ENCODE results near the gene ZNF189.

Gene ZNF189

GRCh38 chr9:101398068-101398929 is at the start of gene ZNF189, which contains the start of gene MRPL50:
Gene ZNF189, plus strand, starts transcription at chr9:101398851. Its CDS starts 306 bp downstream, at chr9:101399157.
Gene MRPL50, minus strand, starts transcription at chr9:101398618. Its CDS starts 26 bp downstream, at chr9:101398592.
- peak; percentile 99 for DNase-seq

GRCh38 chr9:101350285-101350684 is 48.4 kb upstream of the ZNF189 start:
- no peak for DNase-seq

GRCh38 chr9:101352892-101353463 is 45.7 kb upstream of the ZNF189 start:
- no peak for DNase-seq

DNA sequence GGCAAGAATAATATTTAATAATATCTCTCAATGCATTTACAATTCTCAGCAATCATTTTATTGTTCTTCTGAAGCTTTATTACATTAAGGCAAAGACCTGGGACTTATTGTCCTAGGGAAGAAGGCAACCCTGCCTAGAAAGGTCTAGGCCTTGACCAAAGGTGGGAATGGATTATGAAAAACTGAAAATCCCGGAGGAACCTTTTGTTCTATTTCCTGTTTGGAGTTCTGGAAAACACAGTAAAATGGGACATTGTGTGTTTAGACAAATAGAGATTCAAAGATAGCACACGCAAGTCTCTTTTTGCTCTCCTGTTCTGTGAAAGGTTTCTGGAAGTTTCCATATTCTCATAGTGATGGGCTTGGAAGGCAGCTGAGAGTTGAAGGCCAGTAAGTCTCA is 45.0 kb upstream of the ZNF189 start:
- DNase-seq: no peak

DNA sequence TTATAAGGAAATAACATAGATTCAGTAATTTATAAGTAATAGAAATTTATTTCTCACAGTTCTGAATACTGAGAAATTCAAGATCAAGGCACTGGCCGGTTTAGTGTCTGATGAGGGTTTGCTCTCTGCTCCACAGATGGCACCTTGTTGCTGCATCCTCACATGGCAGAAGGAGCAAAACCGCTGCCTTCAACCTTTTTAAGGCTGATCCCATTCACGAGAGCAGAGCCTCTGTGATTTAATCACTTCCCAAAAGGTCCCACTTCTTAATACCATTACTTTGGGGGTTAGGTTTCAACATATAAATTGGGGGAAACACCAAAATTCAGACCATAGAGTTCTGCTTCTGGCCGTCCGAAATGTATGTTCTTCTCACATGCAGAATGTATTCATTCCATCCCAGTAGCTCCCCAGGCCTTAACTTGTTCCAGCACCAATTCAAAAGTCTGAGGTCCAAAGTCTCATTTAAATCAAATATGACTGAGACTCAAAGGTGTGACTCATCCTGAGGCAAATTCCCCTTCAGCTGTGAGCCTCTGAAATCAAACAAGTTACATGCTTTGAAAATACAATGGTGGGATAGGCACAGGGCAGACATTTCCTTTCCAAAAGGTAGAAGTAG is 44.4 kb upstream of the ZNF189 start:
- no peak for DNase-seq

GRCh38 chr9:101354765-101355708 is 43.6 kb upstream of the ZNF189 start:
- DNase-seq: no peak

- DNase-seq: no peak
Observed at GRCh38 chr9:101356619-101357018, 42.0 kb upstream of the ZNF189 start.

- DNase-seq: no peak
Observed at GRCh38 chr9:101359679-101360078, 39.0 kb upstream of the ZNF189 start.

GRCh38 chr9:101360647-101361046 is 38.0 kb upstream of the ZNF189 start:
- no peak for DNase-seq

GRCh38 chr9:101362450-101362849 is 36.2 kb upstream of the ZNF189 start:
- no peak for DNase-seq

DNA sequence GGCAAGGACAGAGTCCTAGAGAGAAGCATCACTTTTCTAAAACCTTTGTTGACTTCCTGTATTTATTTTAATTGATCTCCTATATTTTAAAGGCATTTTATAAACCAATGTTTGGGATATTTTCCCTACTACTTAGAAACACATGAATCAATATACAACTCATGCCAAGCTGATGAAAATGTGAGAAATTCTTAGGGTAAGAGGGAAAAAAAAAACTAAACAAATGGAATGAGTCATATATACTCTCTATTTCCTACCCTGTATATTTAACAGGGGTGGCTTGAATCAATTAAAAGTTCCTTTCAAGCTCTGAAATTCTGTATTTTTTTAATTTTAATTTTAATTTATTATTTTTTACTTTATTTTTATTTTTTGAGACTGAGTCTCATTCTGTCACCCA is 33.5 kb upstream of the ZNF189 start:
- DNase-seq: no peak

DNA sequence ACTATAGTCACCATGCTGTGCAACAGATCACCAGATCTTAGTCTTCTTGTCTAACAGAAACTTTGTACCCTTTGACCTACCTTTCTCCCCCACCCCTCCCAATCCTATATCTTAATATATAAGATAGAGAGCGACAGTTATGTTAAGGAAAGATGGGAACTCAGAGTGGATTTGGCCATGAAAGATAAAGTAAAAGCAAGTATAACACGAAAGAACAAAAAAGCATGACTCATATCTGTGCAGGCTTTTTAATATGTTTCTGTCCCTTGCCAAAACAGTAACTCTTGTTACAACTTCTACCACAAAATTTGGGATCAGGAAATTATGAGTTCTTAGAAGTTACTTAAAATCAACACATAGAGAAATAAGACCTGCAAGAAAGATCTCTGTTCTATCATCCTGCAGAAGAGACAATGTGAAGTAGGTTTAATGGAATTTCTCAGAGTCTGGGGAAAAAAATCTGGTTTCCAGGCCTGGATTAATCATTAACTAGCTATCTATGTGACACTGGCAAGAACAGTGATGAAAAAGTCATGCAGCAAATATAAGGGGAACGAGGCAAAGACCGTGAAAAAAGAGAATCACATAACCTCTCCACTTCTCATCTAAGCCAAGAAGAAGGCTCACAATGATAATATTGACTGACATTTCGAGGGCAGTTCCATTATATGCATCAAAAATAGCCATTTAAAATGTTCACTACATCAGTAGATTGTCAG is 32.5 kb upstream of the ZNF189 start:
- no peak for DNase-seq

DNA sequence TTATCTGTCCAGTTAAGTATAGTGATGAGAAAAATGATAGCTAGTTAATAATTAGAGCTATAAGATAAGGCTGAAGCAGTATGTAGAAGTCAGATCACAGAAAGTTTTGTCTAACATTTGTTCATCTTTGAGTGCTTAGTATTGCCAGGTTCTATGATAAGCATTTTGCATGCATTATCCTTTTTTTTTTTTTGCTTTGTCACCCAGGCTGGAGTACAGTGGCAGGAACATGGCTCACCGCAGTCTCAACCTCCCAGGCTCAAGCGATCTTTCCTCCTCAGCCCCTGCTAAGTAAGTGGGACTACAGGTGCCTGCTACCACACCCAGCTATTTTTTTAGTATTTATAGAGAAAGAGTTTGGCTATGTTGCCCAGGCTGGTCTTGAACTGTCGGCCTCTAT is 31.3 kb upstream of the ZNF189 start:
- DNase-seq: no peak

- no peak for DNase-seq
Observed at GRCh38 chr9:101369286-101369685, 29.4 kb upstream of the ZNF189 start.

DNA sequence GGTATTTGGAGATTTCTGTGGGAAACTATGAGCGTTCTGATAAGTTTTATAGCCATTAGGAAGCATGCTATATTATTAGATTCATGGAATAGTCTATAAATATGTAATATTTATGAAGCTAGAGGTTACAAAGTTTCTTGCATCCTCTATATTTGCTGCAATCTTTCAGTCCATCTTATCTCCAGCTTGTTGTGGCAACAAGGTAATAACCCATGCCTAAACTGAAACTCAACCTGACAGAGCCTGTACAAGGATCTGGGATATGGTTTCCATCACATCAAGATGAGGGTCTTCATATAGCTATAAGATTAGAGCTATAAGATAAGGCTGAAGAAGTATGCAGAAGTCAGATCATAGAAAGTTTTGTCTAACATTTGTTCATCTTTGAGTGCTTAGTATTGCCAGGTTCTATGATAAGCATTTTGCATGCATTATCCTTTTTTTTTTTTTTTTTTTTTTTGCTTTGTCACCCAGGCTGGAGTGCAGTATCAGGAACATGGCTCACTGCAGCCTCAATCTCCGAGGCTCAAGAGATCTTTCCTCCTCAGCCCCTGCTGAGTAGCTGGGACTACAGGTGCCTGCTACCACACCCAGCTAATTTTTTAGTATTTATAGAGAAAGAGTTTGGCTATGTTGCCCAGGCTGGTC is 28.6 kb upstream of the ZNF189 start:
- DNase-seq: no peak

DNA sequence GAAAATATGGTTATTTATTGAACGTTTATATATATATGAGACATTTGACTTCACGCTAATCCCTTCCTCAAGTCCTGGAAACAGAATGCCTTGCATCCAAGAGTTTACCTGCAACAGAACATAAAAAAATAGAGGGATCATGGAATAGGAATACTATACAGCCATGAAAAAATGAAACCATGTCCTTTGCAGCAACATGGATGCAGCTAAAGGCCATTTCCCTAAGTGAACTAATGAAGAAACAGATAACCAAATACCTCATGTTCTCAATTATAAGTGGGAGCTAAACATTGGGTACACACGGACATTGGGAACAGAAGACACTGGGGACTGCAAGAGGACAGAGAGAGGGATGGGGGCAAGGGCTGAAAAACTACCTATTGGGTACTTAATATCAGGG is 26.8 kb upstream of the ZNF189 start:
- no peak for DNase-seq

GRCh38 chr9:101372327-101373118 is 26.1 kb upstream of the ZNF189 start:
- DNase-seq: no peak

- DNase-seq: no peak
Observed at GRCh38 chr9:101375546-101375945, 23.1 kb upstream of the ZNF189 start.

DNA sequence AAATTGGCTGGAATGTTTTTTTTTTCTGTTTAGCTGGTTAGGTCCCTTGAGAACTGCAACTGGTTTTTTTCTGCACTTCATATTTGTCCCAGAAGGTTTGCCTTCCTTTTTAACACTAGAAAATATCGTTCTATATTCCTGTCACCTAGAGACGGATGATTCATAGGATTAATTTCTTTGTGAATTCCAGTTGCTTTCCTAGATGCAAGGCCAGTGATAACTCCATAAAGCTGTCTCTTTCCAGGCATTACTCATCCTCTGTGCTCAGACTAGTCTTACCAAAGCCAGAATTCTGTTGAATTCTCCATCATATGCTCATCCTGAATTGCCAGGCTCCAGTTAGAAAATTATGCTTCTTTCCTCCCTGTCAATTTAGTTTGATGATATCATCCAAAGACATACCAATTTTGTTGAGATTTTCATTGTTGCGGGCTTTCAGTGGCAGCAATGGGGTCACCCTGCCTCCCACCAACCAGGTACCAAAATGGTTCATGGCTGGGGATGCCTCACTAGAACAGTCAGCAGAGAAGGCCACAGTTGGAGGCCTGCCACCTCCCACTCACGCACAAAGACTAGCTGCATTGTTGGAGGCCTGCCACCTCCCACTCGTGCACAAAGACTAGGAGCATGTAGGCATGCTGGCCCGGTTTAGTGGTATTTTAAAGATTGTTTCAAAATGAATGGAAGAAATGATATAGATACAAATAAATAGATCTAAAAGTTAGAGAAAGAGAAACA is 22.4 kb upstream of the ZNF189 start:
- DNase-seq: no peak

DNA sequence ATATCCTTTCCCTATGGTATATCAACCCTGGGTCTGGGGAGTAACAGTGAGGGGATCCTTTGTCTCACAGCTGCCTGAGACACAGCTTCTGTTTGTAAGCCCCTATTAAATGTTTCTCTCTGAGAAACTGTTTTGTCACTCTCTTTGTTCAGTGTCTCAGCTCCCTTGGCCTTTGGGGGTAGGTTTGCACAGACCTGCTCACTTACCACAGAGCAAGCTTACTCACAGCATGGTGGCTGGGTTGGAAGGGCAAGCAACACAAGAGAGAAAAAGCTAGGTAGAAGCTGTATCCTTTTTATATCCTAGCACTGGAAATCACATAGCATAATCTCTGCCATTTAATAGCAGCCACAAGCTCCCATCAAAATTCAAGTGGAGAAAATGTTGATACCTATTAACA is 18.4 kb upstream of the ZNF189 start:
- no peak for DNase-seq
